ENCODE measurements around the gene EPS8L1.

DNA sequence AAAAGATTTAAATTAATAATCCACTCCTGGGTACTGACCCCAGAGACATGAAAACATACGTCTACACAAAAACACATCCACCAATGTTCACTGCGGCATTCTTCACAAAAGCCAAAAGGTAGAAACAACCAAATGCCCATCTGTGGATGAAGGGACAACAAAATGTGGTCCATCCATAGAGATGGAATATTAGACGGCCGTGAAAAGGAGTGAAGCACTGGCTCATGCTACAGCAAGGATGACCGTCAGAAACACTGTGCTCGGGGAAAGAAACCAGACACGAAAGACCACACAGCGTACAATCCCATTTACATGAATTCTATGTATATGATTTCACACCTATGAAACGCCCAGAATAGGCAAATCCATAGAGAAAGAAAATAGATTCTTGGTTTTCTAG lies 18.8 kb upstream of the EPS8L1 start:
- TF ChIP-seq, protein P1, sequence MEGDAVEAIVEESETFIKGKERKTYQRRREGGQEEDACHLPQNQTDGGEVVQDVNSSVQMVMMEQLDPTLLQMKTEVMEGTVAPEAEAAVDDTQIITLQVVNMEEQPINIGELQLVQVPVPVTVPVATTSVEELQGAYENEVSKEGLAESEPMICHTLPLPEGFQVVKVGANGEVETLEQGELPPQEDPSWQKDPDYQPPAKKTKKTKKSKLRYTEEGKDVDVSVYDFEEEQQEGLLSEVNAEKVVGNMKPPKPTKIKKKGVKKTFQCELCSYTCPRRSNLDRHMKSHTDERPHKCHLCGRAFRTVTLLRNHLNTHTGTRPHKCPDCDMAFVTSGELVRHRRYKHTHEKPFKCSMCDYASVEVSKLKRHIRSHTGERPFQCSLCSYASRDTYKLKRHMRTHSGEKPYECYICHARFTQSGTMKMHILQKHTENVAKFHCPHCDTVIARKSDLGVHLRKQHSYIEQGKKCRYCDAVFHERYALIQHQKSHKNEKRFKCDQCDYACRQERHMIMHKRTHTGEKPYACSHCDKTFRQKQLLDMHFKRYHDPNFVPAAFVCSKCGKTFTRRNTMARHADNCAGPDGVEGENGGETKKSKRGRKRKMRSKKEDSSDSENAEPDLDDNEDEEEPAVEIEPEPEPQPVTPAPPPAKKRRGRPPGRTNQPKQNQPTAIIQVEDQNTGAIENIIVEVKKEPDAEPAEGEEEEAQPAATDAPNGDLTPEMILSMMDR (conservative IDR thresholded peaks at IDR 0.05) = no peak
- TF ChIP-seq EZH2 (IDR thresholded peaks at IDR 0.05; ENCODE audit: low read depth) = no peak

Measured in PC-9 (cell line).